GM21786 (cell line): Measurements from ENCODE around the gene VWA7.
"Not testable (repeated sequence)": the region's sequence is repeated elsewhere in the genome, so short reads cannot be mapped to it uniquely, and the experiment has no call there.

Source experiments
- ATAC-seq: cut with Tn5 transposase; IDR thresholded peaks from one replicate; pipeline ENCODE4 v1.9.1; 2021; ENCODE audit not compliant: unreplicated experiment

VWA7 gene

DNA sequence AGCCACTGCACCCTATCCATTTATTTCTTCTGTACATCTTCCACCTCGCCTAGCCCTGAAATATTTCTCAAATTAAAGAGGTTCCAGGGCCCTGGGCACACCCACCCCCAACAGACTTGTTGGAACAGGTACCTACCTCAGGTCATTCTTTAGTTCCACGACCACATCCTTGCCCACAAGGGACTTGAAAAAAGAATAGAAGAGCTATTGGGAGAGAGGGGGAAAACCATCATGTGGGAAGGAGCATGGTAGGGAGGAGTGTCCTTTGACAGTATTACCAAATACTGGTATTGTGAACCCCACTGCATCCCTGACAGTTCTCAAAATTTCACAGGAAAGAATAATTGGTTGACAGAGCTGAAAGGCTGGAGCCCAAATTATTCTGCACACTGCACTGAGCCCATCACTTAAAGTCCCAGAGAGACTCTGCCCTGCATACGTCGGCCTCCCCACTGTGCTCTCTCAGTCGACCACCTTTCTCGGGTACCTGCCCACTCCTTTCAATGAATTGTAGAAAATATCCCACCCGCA is 28.9 kb upstream of the VWA7 start:
- no peak for ATAC-seq

DNA sequence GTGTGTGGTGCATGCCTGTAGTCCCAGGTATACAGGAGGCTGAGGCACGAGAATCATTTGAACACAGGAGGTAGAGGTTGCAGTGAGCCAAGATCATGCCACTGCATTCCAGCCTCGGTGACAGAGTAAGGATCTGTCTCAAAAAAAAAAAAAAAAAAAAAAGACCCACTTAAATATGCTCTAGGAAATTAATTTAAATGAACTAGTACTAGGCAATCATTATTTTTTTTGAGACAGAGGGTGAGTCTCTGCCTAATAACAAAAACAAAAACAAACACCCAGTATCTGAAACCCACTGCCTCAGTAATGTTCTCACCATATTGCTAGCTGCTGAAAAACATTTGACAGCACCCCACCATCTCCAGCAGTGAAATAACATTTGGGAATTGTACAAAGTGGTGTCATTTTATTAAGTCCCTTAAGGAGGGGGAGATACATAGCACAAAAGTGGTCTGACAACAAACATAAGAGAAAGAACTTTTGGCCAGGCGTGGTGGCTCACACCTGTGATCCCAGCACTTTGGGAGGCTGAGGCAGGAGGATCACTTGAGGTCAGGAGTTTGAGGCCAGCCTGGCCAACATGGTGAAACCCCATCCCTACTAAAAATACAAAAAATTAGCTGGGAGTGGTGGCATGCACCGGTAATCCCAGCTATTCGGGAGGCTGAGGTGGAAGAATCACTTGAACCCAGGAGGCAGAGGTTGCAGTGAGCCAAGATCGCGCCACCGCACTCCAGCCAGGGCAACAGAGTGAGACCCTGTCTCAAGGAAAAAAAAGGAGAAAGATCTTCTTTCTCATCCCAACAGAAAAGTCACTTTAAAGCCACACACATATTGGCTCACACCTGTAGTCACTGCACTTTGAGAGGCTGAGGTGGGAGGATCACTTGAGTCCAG is 24.2 kb upstream of the VWA7 start:
- ATAC-seq: not testable (repeated sequence)

DNA sequence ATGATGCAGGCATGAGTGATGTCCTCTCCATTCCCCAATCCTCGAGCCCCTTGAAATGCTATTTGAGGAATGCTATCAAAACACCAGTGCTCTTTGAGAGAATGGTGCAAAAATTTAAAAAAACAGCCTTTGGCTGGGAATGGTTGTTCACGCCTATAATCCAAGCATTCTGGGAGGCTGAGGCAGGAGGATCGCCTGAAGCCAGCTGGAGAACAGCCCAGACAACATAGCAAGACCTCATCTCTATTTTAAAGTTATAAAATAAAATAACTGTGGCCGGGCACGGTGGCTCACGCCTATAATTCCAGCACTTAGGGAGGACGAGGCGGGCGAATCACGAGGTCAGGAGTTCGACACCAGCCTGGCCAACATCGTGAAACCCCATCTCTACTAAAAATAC is 22.7 kb upstream of the VWA7 start:
- ATAC-seq: no peak

DNA sequence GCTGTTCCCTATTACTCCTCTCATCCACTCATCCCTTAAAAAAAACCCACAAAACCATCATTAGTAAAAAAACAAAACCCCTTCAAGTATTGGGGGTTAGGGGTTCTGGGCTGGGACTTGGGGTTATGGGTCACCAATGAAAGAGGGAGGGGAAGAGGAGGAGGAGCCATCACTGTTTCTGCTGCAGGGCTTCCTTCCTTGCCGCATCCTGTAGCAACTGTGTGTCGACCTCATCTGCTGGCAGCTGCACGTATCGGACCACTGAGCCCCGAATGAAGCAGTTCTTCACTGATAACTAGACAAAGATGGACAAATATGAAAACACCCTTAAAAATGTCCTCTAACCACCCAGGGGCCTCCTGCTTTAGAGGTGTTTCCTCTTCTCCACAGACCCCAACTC is 20.5 kb upstream of the VWA7 start:
- no peak for ATAC-seq

DNA sequence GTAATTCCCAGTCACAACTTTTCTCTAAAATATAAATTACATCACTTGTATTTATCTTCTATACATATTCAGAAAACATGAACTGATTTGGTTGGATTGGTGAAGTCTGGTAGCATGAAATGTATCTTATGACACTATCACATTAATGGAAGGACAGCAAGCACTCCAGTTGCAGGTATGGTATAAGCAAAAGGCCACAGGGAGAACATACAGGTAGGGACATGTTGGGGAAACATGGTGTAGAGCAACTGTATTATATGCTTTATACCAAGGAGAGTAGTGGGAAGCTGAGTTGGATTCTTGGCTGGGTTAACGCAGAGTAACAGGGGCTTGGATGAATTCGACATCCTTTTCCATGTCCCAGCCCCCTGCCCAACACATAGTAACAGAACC is 19.9 kb upstream of the VWA7 start:
- no peak for ATAC-seq

DNA sequence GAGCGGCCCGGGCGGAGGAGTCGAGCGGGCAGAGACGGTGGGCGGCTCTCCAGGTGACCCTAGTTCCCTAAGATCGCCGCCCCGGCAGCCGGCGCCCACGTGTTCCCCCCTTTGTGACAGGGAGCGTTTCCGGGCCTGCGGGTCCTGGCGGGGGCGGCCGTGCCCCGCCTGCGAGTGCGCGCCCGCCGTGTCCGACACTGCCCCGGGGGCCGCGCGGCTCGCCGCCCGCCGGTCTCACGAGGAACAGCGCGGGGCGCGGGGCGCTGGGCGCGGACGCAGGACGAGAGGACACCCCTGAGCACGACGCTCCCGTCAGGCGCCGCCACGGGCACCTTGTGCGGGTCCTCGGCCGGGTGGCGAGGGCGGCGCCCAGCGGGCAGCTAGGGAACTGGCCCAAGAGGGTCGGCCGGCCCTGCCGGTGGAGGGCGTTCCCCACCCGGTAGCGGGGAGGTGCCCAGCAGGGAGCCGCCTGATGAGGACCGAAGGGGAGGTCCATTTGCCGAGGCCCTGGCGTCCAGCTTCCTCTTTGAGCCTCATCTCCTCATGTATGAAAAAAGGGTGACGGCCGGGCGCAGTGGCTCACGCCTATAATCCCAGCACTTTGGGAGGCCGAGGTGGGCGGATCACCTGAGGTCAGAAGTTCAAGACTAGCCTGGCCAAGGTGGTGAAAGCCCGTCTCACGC is 18.6 kb upstream of the VWA7 start, which contains the start of gene VARS1:
TSS of gene VARS1 (minus strand) at position 137 of the 683 bp plus-strand sequence. CDS start 535 bp downstream, outside the sequence.
- ATAC-seq: peak; percentile 77

DNA sequence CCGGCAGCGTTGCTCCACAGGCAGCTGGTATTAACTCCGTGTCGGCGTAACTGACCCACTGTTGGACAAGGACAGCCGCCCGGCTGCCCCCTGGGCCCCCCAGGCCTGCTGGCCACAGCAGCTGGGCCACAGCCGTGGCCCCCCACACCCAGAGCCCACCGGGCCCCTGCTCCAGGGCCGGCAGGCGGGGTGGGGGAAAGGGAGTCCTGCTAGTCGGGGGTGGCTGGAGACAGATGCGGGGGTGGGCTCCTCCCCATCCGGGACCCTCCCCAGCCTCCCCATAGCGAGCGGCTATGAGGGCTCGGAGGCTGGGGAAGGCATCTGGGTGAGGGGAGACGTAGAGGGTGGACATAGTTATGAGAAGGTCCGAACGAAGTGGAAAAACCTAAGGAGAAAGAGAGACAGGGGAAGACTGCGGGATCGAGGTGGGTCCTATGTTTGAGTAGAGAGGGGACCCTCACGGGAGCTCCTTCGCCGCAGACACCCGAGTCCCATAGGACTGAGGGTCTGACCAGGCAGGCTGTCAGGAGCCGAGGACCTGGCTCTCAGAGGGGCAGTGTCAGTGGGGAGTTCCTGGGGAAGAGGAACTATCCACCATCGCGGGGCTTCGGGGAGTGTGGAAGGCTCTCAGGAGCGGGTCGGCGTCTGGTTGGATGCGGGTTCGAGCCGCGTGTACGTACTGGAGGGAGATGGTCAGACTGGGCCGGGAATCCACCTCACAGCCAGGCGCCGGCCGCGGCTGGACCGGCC is 17.9 kb upstream of the VWA7 start:
- ATAC-seq: peak; percentile 24

DNA sequence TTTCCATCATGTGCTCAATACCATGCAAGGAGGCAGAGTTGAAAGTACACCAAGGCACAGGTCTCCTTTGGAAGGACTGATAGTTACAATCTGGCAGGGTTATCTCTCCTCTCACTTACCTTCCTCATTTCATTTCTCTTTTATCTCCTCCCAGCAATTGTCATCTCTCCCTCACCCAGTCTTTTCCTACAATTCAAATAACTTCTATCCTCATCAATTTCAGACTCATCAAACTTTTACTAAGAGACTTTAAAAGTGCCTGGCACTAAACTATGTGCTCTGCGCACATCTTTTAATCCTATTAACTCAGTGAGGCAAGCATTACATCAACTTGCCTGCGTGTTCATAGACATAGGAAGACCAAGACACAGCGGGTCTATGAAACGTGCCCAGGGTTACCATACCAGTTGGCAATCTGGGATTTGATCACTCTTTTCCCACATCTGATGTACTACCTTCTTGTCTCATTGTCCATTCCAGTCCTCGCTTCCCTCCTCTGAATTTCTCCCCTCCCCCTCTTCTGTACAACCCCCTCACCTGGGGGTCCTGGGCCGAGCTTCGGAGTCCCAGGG is 17.3 kb upstream of the VWA7 start:
- no peak for ATAC-seq

DNA sequence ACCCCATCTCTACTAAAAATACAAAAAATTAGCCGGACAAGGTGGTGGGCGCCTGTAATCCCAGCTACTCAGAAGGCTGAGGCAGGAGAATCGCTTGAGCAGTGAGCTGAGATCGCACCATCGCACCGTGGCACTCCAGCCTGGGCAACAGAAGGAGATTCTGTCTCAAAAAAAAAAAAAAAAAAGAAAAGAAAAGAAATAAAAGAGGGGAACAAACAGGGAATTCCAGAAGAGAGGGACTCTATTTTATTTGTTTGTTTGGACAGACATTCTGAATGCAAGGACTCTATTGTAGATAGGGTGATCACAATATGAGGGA is 16.8 kb upstream of the VWA7 start:
- not testable (repeated sequence) for ATAC-seq

DNA sequence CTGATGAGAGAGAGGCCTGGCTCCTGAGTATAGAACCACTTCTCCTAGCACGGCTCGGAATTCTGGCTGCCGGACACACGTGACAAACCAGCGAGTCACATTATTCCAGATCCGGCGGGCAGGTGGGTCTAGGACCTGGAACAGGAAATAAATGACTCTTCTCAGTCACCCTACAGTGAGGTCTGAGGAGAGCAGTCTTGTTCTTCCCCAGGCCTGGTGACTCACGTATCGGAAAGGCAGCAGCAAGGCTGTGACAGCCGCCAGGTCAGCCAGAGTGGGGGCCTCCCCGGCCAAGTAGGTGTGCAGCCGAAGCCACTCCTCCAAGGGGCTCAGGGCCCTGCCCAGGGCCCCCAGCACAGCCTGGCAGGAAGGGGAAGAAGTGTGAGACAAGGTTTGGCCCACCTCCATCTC is 15.6 kb upstream of the VWA7 start:
- ATAC-seq: no peak

DNA sequence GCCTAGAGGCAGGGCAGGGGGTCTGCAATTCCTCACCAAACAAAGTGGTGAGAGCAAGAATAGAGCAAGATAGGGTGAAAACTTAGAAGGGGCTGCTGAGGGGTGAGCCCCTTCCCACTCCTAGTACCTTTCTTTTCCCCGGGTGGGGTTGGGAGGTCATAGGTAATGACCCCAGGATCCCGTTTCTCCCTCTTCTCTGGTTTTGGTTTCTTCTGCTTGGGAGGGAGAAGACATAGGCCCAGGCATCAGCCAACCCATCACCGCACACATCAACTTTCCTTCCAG is 14.9 kb upstream of the VWA7 start:
- ATAC-seq: no peak

DNA sequence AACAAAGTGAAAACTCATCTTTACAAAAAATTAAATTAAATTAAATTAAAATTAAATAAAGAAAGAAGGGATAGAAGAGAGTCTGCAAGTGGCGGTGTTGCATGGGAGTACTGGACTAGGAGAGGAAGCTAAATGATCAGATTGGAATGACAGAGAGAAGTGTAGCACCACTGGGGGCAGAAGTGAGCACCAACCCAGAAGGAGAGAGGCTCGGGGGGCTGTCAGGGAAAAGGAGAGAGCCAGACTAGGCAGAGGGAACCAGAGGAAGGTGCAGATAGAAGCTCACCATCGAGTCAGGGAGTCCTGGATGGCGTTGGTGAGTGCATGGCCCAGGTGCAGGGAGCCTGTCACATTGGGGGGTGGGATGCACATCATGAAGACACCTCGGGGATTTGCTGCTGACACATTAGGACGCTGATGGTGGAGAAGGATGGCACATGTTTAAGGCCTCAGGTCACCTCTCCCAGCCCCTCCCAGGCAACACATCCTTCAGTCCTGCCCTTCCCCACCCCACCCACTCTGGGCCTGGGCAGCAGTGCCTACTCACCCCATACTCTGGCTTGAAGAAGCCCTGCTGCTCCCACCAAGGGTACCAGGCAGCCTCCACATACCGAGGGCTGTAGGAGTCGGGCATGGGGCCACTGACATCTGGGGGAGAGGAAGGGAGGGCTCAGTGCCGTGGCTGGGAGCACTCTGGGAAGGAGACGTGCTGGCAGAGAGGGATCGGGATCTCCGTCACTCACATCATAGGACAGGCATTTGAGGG is 14.4 kb upstream of the VWA7 start:
- no peak for ATAC-seq

DNA sequence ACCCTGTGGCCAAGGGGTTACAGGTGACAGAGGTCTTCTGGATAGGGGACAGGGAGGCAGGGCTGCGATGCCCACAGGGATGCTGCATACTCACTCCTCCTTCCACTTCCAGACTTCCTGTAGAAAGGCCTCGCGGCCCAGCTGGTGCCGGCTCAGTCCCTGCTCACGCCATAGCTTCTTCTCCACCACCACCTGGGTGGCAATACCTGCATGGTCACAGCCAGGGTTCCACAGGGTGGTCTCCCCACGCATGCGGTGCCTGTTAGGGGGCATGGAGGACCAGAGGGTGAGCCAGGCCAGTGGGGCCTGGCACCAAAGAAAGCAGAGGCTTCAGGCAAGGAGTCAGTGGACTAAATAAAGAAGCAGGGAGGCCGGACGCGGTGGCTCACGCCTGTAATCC is 8.3 kb upstream of the VWA7 start:
- ATAC-seq: no peak

DNA sequence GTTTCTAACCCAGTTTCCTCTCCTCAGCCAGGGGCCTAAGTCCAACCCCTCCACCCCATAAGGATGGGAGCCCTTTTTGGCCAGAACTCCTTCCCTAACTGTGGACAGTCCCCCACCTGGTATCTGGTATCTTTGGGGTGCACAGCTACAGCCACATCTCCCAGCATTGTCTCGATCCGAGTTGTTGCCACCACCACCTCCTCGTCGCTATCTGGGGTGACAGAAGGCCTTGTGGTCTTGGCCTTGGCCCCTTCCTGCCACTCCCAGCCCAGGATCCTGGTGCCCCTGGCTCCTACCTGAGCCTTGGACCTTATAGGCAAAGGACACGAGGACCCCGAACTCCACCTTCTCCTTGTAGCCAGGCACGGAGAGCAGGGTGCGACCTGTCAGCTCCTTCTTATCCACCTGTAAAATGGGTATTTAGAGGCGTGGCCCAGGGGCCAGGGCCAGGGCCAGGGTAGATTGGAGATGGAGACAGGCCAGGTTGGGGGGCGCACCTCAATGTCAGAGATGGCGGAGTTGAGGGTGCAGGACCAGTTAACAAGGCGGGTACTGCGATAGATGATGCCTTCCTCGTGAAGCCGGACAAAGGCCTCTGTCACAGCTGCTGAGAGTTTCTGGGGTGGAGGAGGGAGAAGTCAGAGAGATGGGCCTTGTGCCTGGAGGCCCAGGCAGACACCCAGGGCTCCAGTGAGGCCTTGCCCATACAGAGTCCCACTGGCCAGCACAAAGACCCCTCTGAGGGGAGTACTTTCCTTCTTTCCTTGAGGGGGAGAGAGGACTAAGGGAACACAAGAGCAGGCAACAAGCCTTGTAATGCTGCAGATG is 7.2 kb upstream of the VWA7 start:
- ATAC-seq: no peak

DNA sequence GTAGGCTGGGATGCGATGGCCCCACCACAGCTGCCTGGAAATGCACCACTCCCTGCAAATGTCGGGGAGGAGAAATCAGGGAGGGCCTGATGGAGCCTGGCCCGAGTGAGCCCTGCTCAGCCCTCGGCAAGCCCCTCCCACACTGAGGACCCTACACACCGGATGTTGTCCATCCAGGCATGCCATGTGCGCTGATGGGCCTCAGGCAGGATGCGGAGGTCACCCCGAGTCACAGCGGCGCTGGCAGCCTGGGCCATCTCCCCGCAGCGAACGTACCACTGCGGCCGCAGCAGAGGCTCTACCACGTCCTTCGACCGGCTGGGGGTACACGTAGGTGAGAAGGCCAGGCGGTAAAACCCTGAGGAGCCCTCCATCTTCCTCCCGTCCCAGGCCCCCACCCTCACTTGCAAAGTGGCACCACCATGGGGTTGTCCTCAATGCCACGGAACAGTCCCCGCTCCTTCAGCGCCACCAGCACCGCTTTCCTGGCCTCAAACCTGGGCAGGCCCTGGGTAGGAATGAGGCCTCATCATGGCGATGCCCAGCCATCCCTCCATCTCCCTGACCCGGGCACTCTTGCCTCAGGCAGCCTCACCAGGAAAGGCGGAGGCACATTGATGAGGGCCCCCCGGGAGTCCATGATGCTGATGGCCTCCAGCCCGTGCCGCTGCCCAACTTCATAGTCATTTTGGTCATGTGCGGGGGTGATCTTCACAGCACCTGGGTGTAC is 5.2 kb upstream of the VWA7 start:
- no peak for ATAC-seq

DNA sequence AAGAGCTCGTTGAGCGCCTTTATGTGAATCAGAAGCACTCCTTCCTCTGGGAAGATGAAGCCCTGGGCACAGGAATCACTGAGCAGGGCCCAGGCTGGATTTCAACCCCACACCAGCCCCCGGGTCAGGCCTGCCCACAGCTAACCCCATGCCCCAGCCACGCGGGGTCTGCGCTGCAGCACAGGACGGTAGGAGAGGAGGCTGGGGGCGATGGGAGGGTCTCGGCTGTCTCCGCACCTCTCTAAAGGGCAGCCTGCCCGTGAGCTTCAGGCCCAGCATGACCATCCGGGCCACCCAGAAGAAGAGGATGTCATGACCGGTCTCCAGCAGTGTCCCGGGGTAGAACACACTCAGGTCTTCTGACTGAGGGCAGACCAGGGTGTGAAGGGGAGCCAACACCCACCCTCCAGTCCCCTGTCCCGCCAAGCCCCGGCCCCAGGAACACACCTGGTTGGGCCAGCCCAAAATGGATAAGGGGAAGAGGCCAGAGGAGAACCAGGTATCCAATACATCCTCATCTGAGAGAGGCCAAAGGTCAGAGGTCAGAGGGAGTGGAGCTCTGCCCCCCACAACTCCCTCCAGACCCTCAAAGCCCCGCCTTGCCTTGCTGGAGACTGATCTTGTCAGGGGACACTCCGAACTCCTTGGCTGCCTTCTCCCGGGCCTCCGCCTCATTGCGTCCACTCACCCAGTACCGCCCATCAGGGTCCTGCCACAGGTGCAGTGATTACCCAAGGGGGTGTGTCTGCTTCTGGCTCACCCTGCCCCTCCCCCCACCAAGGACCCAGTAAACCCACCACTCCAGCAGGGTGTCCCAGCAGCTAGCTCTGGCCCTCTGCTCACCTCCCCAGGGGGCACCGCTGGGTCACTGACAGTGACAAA is 4.4 kb upstream of the VWA7 start:
- ATAC-seq: no peak

DNA sequence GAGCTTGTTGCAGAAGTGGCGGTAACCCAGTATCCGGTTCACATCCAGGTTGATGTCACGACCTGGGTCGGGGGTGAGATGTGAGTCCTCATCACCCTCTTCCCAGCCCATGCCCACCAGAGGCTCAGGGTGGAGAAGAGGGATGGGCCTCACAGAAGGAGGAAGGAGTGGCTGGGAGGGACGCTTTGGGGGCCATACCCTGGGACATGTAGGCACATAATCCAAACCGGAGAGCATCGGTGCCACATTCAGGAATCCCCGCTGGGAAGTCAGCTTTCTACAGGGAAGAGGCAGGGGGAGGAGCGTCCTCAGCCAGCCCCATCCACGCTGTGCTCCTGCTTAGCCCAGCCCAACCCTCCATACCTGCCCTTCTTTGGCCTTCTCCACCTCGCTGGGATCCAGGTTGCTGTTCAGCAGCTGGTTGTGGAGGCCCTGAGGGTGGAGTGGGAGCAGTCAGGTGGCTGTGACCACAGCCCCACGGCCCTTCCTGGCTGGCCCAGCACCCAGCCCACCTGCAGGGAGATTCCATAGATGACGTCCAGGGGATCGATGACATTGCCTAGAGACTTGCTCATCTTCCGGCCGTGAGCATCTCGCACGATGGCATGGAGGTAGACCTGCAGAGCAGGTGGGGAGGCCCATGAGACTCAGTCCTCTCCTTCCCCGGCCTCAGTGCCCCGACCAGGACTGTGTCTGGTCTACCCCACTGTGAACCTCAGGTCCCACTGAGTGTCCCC is 3.5 kb upstream of the VWA7 start:
- ATAC-seq: no peak
